GM19023 (cell line): Measurements from ENCODE around the gene ACBD6.

Experiments
- ATAC-seq: cut with Tn5 transposase; IDR thresholded peaks from one replicate; pipeline ENCODE4 v1.9.1; 2021; ENCODE audit warnings: mild to moderate bottlenecking, moderate library complexity; ENCODE audit not compliant: unreplicated experiment

ACBD6 gene

GRCh38 chr1:180247580-180247979 is 254.8 kb downstream of the ACBD6 start:
- ATAC-seq = no peak

- ATAC-seq = no peak
Measured at GRCh38 chr1:180247061-180247460, 255.3 kb downstream of the ACBD6 start.

- no peak for ATAC-seq
Measured at GRCh38 chr1:180246579-180246978, 255.8 kb downstream of the ACBD6 start.

- no peak for ATAC-seq
Measured at GRCh38 chr1:180244840-180245239, 257.5 kb downstream of the ACBD6 start.

GRCh38 chr1:180243517-180244221 is 258.7 kb downstream of the ACBD6 start:
- ATAC-seq = no peak

- ATAC-seq = no peak
Measured at GRCh38 chr1:180241716-180242544, 260.4 kb downstream of the ACBD6 start.

- no peak for ATAC-seq
Measured at GRCh38 chr1:180239145-180240096, 263.0 kb downstream of the ACBD6 start.

GRCh38 chr1:180238675-180239074 is 263.7 kb downstream of the ACBD6 start:
- no peak for ATAC-seq
